Vagina (tissue), 2 donors: Measurements from ENCODE around the gene RPRD1B.
"Not testable (repeated sequence)": the region's sequence is repeated elsewhere in the genome, so short reads cannot be mapped to it uniquely, and the experiment has no call there.

Experiments used
- CTCF ChIP-seq, 3 experiments: fragments of 450-650 bp in 2 of 3; fragments of 200-600 bp in 1 of 3; sonication (generic) in 1 of 3; IDR thresholded peaks; one replicate each; pipeline ENCODE4 v1.5.1; 2017 to 2019; ENCODE audit warnings: antibody characterized with exemption in 3 of 3, mild to moderate bottlenecking in 2 of 3, moderate library complexity in 2 of 3
- POLR2A ChIP-seq, 2 donors: fragments of 450-650 bp; IDR thresholded peaks; one replicate each; pipeline ENCODE4 v1.6.1; 2017; ENCODE audit warnings: antibody characterized with exemption in 2 of 2, mild to moderate bottlenecking in 2 of 2, moderate library complexity in 2 of 2
- POLR2AphosphoS5 ChIP-seq, 2 donors: sonication (generic); formaldehyde crosslinking; IDR thresholded peaks; one replicate each; pipeline ENCODE4 v1.9.0; 2017; ENCODE audit warnings: antibody characterized with exemption in 2 of 2, mild to moderate bottlenecking in 2 of 2, low read depth in 1 of 2; ENCODE audit not compliant: insufficient read depth in 1 of 2

- not testable (repeated sequence) for TF ChIP-seq POLR2A (IDR thresholded peaks at IDR 0.05); CTCF (IDR thresholded peaks at IDR 0.05); POLR2AphosphoS5 (IDR thresholded peaks at IDR 0.05; ENCODE audit: insufficient read depth in 1 of 2, low read depth in 1 of 2)
These were observed 73.8 kb downstream of the RPRD1B start for GRCh38 chr20:38107386-38107785.
